ENCODE data around the gene EIF4H. TPM values are rescaled to one million over a fixed set of nuclear protein-coding genes. Genes with fewer than 3 reads are reported as not detected.

The EIF4H gene
- total and polyA plus RNA-seq, 2 experiments from 2014 or later: 183 to 309 TPM

DNA sequence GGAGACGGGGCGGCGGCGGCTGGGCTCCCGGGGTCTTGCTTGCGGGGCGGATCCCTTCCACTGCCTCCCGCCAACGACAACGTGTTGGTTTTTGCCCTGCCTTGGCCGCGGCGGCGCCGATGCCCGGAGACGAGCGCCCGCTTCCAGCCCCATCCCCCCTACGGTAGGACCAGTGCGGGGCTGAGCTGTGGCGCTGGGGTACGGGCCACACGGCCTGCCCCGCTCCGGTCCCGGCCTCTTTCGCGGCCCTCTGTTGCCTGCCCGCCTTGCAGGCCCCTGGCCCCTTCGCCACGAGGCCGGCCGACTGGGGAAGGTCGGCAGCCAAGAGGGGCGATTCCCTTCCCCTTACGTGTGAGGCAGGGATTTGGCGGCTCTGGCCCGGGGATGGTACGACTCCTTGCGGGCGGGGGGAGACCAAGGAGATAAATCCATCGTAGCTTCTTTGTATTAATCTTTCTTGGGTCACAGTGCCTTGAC, 488 bp downstream of the EIF4H start:
- H2AFZ ChIP-seq: no peak overlapping the region
- peaks cover 36% of the 10 kb centered on the region for H3K36me3 Mint-ChIP-seq (ENCODE audit: low read depth)
- TF ChIP-seq ZNF331 (CRISPR knock-in tag; IDR thresholded peaks at IDR 0.05; ENCODE audit: low read depth): no peak
- no peak for TF ChIP-seq ZNF114 (CRISPR knock-in tag; IDR thresholded peaks at IDR 0.05)
- TF ChIP-seq, protein P1, sequence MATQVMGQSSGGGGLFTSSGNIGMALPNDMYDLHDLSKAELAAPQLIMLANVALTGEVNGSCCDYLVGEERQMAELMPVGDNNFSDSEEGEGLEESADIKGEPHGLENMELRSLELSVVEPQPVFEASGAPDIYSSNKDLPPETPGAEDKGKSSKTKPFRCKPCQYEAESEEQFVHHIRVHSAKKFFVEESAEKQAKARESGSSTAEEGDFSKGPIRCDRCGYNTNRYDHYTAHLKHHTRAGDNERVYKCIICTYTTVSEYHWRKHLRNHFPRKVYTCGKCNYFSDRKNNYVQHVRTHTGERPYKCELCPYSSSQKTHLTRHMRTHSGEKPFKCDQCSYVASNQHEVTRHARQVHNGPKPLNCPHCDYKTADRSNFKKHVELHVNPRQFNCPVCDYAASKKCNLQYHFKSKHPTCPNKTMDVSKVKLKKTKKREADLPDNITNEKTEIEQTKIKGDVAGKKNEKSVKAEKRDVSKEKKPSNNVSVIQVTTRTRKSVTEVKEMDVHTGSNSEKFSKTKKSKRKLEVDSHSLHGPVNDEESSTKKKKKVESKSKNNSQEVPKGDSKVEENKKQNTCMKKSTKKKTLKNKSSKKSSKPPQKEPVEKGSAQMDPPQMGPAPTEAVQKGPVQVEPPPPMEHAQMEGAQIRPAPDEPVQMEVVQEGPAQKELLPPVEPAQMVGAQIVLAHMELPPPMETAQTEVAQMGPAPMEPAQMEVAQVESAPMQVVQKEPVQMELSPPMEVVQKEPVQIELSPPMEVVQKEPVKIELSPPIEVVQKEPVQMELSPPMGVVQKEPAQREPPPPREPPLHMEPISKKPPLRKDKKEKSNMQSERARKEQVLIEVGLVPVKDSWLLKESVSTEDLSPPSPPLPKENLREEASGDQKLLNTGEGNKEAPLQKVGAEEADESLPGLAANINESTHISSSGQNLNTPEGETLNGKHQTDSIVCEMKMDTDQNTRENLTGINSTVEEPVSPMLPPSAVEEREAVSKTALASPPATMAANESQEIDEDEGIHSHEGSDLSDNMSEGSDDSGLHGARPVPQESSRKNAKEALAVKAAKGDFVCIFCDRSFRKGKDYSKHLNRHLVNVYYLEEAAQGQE (IDR thresholded peaks at IDR 0.05; ENCODE audit: unreplicated experiment): no peak
- no peak for TF ChIP-seq EZH2 (IDR thresholded peaks at IDR 0.05; ENCODE audit: low read depth, unreplicated experiment)
- TF ChIP-seq CTCF (conservative IDR thresholded peaks at IDR 0.05; ENCODE audit: low read depth in 2 of 2): no peak
- no peak for TF ChIP-seq POLR2AphosphoS5 (IDR thresholded peaks at IDR 0.05; ENCODE audit: low read depth)
- TF ChIP-seq CREB1 (CRISPR knock-in tag; IDR thresholded peaks at IDR 0.05; ENCODE audit: low read depth): no peak
- no peak for TF ChIP-seq NANOG (IDR thresholded peaks at IDR 0.05; ENCODE audit: borderline replicate concordance)
- H3K36me3 ChIP-seq (ENCODE audit: insufficient read depth): peaks cover 7% of the 10 kb centered on the region; the same call in 1 of the 2 replicates
- peak; percentile 24 for ATAC-seq
- H3K27me3 Mint-ChIP-seq (ENCODE audit: insufficient read depth, low read depth, poor library complexity): peaks cover 6% of the 10 kb centered on the region
- H3K9me3 Mint-ChIP-seq: no peaks in the 10 kb centered on the region
- H4K20me1 ChIP-seq (replicated peaks; ENCODE audit: insufficient read depth): peaks cover 44% of the 10 kb centered on the region
- no peaks in the 10 kb centered on the region for H3K27me3 ChIP-seq (ENCODE audit: insufficient read depth)
- H3K4me2 ChIP-seq: peak overlapping the region; percentile 92
- peak overlapping the region; percentile 81 for H3K4me3 ChIP-seq
- peak overlapping the region; percentile 95 for H3K4me3 Mint-ChIP-seq
- DNase-seq (ENCODE audit: low spot score): peak; percentile 65
- H3K4me1 Mint-ChIP-seq: peaks cover 37% of the 10 kb centered on the region
- no peaks in the 10 kb centered on the region for H3K9me2 ChIP-seq (ENCODE audit: insufficient read depth)
- H3K27ac ChIP-seq (ENCODE audit: low read depth): peak overlapping the region; percentile 88
- peaks cover 21% of the 10 kb centered on the region for H3K4me1 ChIP-seq (ENCODE audit: insufficient read depth)
- H3K79me2 ChIP-seq (replicated peaks; ENCODE audit: insufficient read depth): peaks cover 54% of the 10 kb centered on the region
- peaks cover 8% of the 10 kb centered on the region for H3F3A ChIP-seq (replicated peaks; ENCODE audit: low read depth)
- H3K27ac Mint-ChIP-seq: peak overlapping the region; percentile 94

DNA sequence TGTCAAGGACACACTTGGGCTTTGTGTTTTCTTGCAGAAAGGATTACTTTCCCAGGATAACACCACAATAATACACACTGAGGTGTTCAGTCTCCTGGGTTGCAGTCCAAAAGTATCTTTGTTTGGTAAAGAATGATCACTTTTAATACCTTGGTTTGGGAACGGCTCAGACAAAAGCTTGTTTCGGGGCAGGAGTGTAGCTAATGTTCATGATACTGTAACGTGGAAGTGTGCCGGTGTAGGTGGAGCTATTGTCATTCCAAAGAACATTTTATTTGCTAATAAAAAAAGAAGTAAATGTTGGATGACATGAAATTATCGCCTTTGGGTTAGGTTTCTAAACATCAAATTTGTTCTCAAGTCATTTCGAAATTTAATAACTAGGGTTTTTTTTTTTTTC, 1.2 kb downstream of the EIF4H start:
- H3K79me2 ChIP-seq (replicated peaks; ENCODE audit: insufficient read depth): peaks cover 61% of the 10 kb centered on the region
- TF ChIP-seq EZH2 (IDR thresholded peaks at IDR 0.05; ENCODE audit: low read depth, unreplicated experiment): no peak
- TF ChIP-seq EZH2phosphoT487 (IDR thresholded peaks at IDR 0.05; ENCODE audit: unreplicated experiment): no peak
- peaks cover 10% of the 10 kb centered on the region for H3F3A ChIP-seq (replicated peaks; ENCODE audit: low read depth)
- H2AFZ ChIP-seq: no peak overlapping the region
- H3K4me1 ChIP-seq (ENCODE audit: insufficient read depth): peaks cover 21% of the 10 kb centered on the region
- ATAC-seq: no peak
- DNase-seq (ENCODE audit: low spot score): no peak
- peaks cover 7% of the 10 kb centered on the region; the same call in 1 of the 2 replicates for H3K36me3 ChIP-seq (ENCODE audit: insufficient read depth)
- H3K27ac Mint-ChIP-seq: peak overlapping the region; percentile 94; the same call in 1 of the 2 replicates
- H3K4me1 Mint-ChIP-seq: peaks cover 37% of the 10 kb centered on the region
- peaks cover 6% of the 10 kb centered on the region for H3K27me3 Mint-ChIP-seq (ENCODE audit: insufficient read depth, low read depth, poor library complexity)
- no peaks in the 10 kb centered on the region for H3K9me3 Mint-ChIP-seq
- no peaks in the 10 kb centered on the region for H3K9me2 ChIP-seq (ENCODE audit: insufficient read depth)
- peaks cover 36% of the 10 kb centered on the region for H3K36me3 Mint-ChIP-seq (ENCODE audit: low read depth)
- H3K27me3 ChIP-seq (ENCODE audit: insufficient read depth): no peaks in the 10 kb centered on the region
- peak overlapping the region; percentile 92 for H3K4me2 ChIP-seq
- peak overlapping the region; percentile 81 for H3K4me3 ChIP-seq
- H3K4me3 Mint-ChIP-seq: peak overlapping the region; percentile 95
- peaks cover 50% of the 10 kb centered on the region for H4K20me1 ChIP-seq (replicated peaks; ENCODE audit: insufficient read depth)
- H3K27ac ChIP-seq (ENCODE audit: low read depth): no peak overlapping the region

All from GM23338 (cell line).